ENCODE data around the gene NRXN3.
"Not testable (repeated sequence)": the region's sequence is repeated elsewhere in the genome, so short reads cannot be mapped to it uniquely, and the experiment has no call there.

NRXN3 gene

GRCh38 chr14:78534141-78534540 lies 364.0 kb downstream of the NRXN3 start:
- Histone ChIP-seq H3K9me3 (ENCODE audit: insufficient read depth, low read depth, low read length) (no peaks in the 10 kb centered on the region), H3K4me1 (ENCODE audit: insufficient read depth, low read length) (no peaks in the 10 kb centered on the region), H3K36me3 (ENCODE audit: insufficient read depth, low read length) (no peaks in the 10 kb centered on the region), H3K4me3 (ENCODE audit: low read length) (no peak overlapping the region), H3K27ac (ENCODE audit: low read depth, low read length) (no peak overlapping the region), H3K27me3 (ENCODE audit: insufficient read depth, low read length) (no peaks in the 10 kb centered on the region), H3K9ac (ENCODE audit: low read depth, low read length) (no peak overlapping the region)
- WGBS = 88% methylated on average over 2 of the region's 2 CpGs

GRCh38 chr14:78535041-78535440 lies 364.9 kb downstream of the NRXN3 start:
- Histone ChIP-seq H3K9ac (ENCODE audit: low read depth, low read length) (no peak overlapping the region), H3K27ac (ENCODE audit: low read depth, low read length) (no peak overlapping the region), H3K27me3 (ENCODE audit: insufficient read depth, low read length) (no peaks in the 10 kb centered on the region), H3K4me1 (ENCODE audit: insufficient read depth, low read length) (no peaks in the 10 kb centered on the region), H3K4me3 (ENCODE audit: low read length) (no peak overlapping the region), H3K36me3 (ENCODE audit: insufficient read depth, low read length) (no peaks in the 10 kb centered on the region), H3K9me3 (ENCODE audit: insufficient read depth, low read depth, low read length) (no peaks in the 10 kb centered on the region)

- not testable (repeated sequence) for H3K4me1 ChIP-seq (ENCODE audit: insufficient read depth, low read length); H3K36me3 ChIP-seq (ENCODE audit: insufficient read depth, low read length); H3K9ac ChIP-seq (ENCODE audit: low read depth, low read length); H3K27me3 ChIP-seq (ENCODE audit: insufficient read depth, low read length); H3K4me3 ChIP-seq (ENCODE audit: low read length); H3K9me3 ChIP-seq (ENCODE audit: insufficient read depth, low read depth, low read length); H3K27ac ChIP-seq (ENCODE audit: low read depth, low read length)
- 94% methylated on average over 2 of the region's 2 CpGs for WGBS
Observed at GRCh38 chr14:78541788-78542187, 371.6 kb downstream of the NRXN3 start.

- Histone ChIP-seq H3K36me3 (ENCODE audit: insufficient read depth, low read length) (no peaks in the 10 kb centered on the region), H3K9ac (ENCODE audit: low read depth, low read length) (no peak overlapping the region), H3K27me3 (ENCODE audit: insufficient read depth, low read length) (no peaks in the 10 kb centered on the region), H3K9me3 (ENCODE audit: insufficient read depth, low read depth, low read length) (no peaks in the 10 kb centered on the region), H3K4me3 (ENCODE audit: low read length) (no peak overlapping the region), H3K4me1 (ENCODE audit: insufficient read depth, low read length) (no peaks in the 10 kb centered on the region), H3K27ac (ENCODE audit: low read depth, low read length) (no peak overlapping the region)
- WGBS = 100% methylated on average over 1 of the region's 1 CpG
Observed at GRCh38 chr14:78543433-78543832, 373.3 kb downstream of the NRXN3 start.

- Histone ChIP-seq H3K27me3 (ENCODE audit: insufficient read depth, low read length) (no peaks in the 10 kb centered on the region), H3K4me3 (ENCODE audit: low read length) (no peak overlapping the region), H3K27ac (ENCODE audit: low read depth, low read length) (no peak overlapping the region), H3K9ac (ENCODE audit: low read depth, low read length) (no peak overlapping the region), H3K4me1 (ENCODE audit: insufficient read depth, low read length) (peaks cover 3% of the 10 kb centered on the region; the same call in 1 of the 2 replicates), H3K9me3 (ENCODE audit: insufficient read depth, low read depth, low read length) (no peaks in the 10 kb centered on the region), H3K36me3 (ENCODE audit: insufficient read depth, low read length) (no peaks in the 10 kb centered on the region)
- WGBS = 75% methylated on average over 3 of the region's 3 CpGs
Observed at GRCh38 chr14:78561074-78561473, 390.9 kb downstream of the NRXN3 start.

DNA sequence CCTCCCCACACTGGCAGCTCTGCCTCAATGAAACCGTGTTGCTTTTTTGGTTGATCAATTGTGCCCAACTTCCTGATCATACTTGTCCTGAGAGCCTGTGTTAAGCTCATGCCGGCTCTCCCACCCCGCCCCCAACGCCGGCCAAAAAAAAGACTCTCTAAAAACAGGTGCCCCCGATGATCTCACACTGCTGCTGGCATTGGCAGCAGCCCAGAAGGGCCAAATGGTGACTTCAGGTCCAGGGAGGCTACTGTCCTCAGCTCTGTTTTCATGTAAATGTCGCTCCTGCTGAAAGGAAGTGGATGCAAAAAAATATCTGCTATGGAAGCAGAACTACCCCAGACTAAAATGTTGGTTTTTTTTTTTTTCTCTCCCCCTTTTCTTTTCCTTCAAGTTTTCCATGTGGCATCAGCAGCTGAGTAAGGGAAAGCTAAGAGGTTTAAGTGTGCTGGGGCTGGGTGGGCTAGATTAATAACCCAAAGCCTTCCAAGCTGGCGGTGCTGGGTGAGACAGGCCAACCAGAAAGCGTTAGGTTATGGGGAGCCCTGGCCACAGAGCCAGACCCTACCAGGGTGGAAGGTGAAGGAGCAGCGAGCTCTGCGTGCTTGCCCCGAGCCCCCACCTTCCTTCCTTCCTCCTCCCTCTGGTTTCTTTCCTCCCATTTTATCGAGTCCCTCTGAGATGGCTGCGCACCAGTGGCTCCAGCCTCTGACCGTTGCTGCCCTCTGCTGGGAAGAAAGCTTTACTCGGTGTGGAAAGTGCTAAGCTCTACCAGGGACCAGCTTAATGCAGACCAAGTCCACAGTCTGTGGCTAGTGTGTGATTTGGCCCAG lies 396.1 kb downstream of the NRXN3 start:
- Histone ChIP-seq H3K36me3 (ENCODE audit: insufficient read depth, low read length) (no peaks in the 10 kb centered on the region), H3K9ac (ENCODE audit: low read depth, low read length) (peak overlapping the region; percentile 34; the same call in 1 of the 2 replicates), H3K4me1 (ENCODE audit: insufficient read depth, low read length) (peaks cover 7% of the 10 kb centered on the region; the same call in 1 of the 2 replicates), H3K27ac (ENCODE audit: low read depth, low read length) (0 out of 2 replicates have a peak overlapping the region, but pooled peaks have one; percentile 19), H3K27me3 (ENCODE audit: insufficient read depth, low read length) (no peaks in the 10 kb centered on the region), H3K9me3 (ENCODE audit: insufficient read depth, low read depth, low read length) (no peaks in the 10 kb centered on the region), H3K4me3 (ENCODE audit: low read length) (peak overlapping the region; percentile 35)
- 16% methylated on average over 16 of the region's 16 CpGs for WGBS

GRCh38 chr14:78566859-78567172 lies 396.6 kb downstream of the NRXN3 start:
- peaks cover 7% of the 10 kb centered on the region; the same call in 1 of the 2 replicates for H3K4me1 ChIP-seq (ENCODE audit: insufficient read depth, low read length)
- H3K36me3 ChIP-seq (ENCODE audit: insufficient read depth, low read length) = no peaks in the 10 kb centered on the region
- no peaks in the 10 kb centered on the region for H3K27me3 ChIP-seq (ENCODE audit: insufficient read depth, low read length)
- H3K27ac ChIP-seq (ENCODE audit: low read depth, low read length) = no peak overlapping the region
- H3K9ac ChIP-seq (ENCODE audit: low read depth, low read length) = no peak overlapping the region
- no peak overlapping the region for H3K4me3 ChIP-seq (ENCODE audit: low read length)
- no peaks in the 10 kb centered on the region for H3K9me3 ChIP-seq (ENCODE audit: insufficient read depth, low read depth, low read length)

- Histone ChIP-seq H3K4me3 (ENCODE audit: low read length) (no peak overlapping the region), H3K27ac (ENCODE audit: low read depth, low read length) (no peak overlapping the region), H3K9me3 (ENCODE audit: insufficient read depth, low read depth, low read length) (no peaks in the 10 kb centered on the region), H3K4me1 (ENCODE audit: insufficient read depth, low read length) (peaks cover 7% of the 10 kb centered on the region; the same call in 1 of the 2 replicates), H3K9ac (ENCODE audit: low read depth, low read length) (no peak overlapping the region), H3K36me3 (ENCODE audit: insufficient read depth, low read length) (no peaks in the 10 kb centered on the region), H3K27me3 (ENCODE audit: insufficient read depth, low read length) (no peaks in the 10 kb centered on the region)
- 89% methylated on average over 3 of the region's 4 CpGs for WGBS
Observed at GRCh38 chr14:78567343-78567742, 397.2 kb downstream of the NRXN3 start.

GRCh38 chr14:78573736-78574135 lies 403.6 kb downstream of the NRXN3 start:
- H3K9ac ChIP-seq (ENCODE audit: low read depth, low read length); H3K4me1 ChIP-seq (ENCODE audit: insufficient read depth, low read length); H3K27ac ChIP-seq (ENCODE audit: low read depth, low read length); H3K4me3 ChIP-seq (ENCODE audit: low read length); H3K36me3 ChIP-seq (ENCODE audit: insufficient read depth, low read length); H3K27me3 ChIP-seq (ENCODE audit: insufficient read depth, low read length): not testable (repeated sequence)
- H3K9me3 ChIP-seq (ENCODE audit: insufficient read depth, low read depth, low read length) = peaks cover 36% of the 10 kb centered on the region
- 98% methylated on average over 3 of the region's 3 CpGs for WGBS

GRCh38 chr14:78576437-78577166 lies 406.4 kb downstream of the NRXN3 start:
- 95% methylated on average over 5 of the region's 5 CpGs for WGBS
- no peaks in the 10 kb centered on the region for H3K36me3 ChIP-seq (ENCODE audit: insufficient read depth, low read length)
- no peak overlapping the region for H3K4me3 ChIP-seq (ENCODE audit: low read length)
- H3K27me3 ChIP-seq (ENCODE audit: insufficient read depth, low read length) = no peaks in the 10 kb centered on the region
- no peak overlapping the region for H3K9ac ChIP-seq (ENCODE audit: low read depth, low read length)
- peaks cover 36% of the 10 kb centered on the region for H3K9me3 ChIP-seq (ENCODE audit: insufficient read depth, low read depth, low read length)
- H3K27ac ChIP-seq (ENCODE audit: low read depth, low read length) = no peak overlapping the region
- H3K4me1 ChIP-seq (ENCODE audit: insufficient read depth, low read length) = no peaks in the 10 kb centered on the region

GRCh38 chr14:78581229-78581628 lies 411.1 kb downstream of the NRXN3 start:
- 58% methylated on average over 4 of the region's 5 CpGs for WGBS
- Histone ChIP-seq H3K4me1 (ENCODE audit: insufficient read depth, low read length) (no peaks in the 10 kb centered on the region), H3K9ac (ENCODE audit: low read depth, low read length) (no peak overlapping the region), H3K36me3 (ENCODE audit: insufficient read depth, low read length) (no peaks in the 10 kb centered on the region), H3K4me3 (ENCODE audit: low read length) (no peak overlapping the region), H3K9me3 (ENCODE audit: insufficient read depth, low read depth, low read length) (no peaks in the 10 kb centered on the region), H3K27ac (ENCODE audit: low read depth, low read length) (no peak overlapping the region), H3K27me3 (ENCODE audit: insufficient read depth, low read length) (no peaks in the 10 kb centered on the region)

All from HUES64 (cell line).